ENCODE data around the gene RAC3. TPM values are rescaled to one million over a fixed set of nuclear protein-coding genes. Genes with fewer than 3 reads are reported as not detected.

The RAC3 gene
- polyA plus RNA-seq, 12 donors: 4.0 to 28.9 (median 6.4) TPM; not detected in 1

DNA sequence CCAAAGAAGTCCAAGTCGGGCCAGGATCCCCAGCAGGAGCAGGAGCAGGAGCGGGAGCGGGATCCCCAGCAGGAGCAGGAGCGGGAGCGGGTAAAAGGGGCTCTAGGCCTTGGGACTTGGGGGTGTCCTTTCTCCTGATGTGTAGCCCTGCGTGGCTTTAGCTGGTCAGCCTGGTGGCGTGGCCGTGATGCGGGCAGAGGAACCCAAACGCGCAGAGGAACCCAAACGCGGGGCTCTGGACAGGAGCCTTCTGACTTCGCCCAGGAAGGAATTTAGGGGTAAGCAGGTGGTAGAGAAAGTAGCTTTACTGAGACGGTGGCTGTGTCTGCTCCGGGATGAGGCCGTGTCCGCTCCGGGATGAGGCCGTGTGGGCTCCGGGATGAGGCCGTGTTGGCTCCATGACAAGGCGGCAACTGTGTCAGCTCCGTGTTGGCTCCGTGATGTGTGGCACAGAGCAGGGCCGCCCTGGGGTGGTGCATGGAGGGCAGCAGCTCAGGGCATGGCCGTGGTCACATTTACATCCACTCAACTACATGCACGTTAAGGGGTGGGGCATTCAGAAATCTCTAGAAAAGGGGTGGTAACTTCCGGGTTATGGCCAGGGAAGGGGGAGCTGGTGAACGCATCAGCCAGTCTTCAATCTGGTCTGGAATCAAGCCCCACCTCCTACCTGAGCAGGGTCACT, 34.6 kb upstream of the RAC3 start:
- DNase-seq: no peak

DNA sequence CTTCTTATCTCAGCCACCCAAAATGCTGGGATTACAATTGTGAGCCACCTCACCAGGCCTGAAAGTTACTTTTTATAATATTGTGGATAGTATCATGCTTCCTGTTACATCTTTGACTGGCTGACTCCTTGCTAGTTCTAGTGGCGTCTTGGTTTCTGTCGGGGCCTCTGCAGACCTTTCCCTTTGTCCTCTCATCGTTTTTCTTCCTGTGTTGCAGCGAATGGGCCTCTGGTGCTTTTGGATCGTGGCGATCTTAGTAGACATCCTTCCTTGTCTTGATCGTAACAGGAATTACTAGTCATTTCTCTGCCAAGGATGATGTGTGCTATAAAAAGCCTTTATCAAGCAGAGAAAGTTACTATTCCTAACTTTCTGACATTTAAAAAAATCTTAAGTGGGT, 33.3 kb upstream of the RAC3 start:
- DNase-seq: no peak

DNA sequence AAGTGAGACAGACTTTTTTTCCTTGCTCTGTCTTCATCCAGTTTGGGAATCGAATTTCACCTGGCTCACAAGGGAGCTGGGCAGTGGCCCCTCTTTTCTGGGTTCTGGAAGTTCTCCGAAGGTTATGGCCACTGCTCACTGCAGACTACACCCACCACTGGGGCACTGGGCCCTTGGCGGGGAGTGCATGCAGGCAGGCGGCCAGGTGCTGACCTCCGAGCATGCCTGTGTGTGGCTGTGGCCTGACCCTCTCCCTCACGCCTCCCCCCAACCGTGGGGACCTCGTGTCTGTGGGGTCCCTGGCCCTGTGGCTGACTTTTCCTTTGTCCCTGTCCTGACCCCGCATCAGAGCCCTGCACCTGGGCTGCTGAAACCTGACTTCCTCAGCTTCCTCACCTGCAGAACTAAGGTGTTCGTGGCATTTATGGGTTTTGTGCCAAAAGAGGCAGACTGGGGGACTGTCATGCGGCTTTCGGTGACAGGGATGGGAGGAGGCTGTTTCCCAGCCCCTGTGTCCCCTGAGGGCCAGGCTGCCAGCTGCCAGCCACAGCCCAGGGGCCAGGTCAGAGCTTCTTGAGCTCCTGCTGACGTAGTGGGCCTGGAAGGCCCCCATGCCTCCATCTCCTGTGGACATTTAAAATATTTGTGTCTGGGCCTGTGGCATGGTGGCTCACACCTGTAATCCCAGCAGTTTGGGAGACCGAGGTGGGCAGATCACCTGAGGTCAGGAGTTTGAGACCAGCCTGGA, 32.6 kb upstream of the RAC3 start:
- no peak for DNase-seq

DNA sequence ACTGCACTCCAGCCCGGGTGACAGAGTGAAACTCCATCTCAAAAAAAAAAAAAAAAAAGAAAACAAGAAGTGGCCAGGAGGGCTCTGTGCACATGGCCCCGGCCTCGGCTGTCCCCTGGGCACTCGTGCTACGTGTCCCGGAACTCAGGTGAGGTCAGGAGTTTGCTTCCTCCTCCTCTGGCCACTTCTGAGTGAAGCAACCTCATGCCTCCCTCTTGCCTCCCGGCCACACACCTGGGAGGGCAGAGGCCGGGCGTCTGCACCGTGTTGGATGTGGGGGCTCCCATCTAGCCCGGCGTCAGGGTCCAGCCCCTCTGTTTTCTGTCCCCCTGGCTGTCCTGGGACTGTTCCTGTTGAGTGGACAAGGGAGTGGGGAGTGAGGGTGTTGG, 31.9 kb upstream of the RAC3 start:
- no peak for DNase-seq

DNA sequence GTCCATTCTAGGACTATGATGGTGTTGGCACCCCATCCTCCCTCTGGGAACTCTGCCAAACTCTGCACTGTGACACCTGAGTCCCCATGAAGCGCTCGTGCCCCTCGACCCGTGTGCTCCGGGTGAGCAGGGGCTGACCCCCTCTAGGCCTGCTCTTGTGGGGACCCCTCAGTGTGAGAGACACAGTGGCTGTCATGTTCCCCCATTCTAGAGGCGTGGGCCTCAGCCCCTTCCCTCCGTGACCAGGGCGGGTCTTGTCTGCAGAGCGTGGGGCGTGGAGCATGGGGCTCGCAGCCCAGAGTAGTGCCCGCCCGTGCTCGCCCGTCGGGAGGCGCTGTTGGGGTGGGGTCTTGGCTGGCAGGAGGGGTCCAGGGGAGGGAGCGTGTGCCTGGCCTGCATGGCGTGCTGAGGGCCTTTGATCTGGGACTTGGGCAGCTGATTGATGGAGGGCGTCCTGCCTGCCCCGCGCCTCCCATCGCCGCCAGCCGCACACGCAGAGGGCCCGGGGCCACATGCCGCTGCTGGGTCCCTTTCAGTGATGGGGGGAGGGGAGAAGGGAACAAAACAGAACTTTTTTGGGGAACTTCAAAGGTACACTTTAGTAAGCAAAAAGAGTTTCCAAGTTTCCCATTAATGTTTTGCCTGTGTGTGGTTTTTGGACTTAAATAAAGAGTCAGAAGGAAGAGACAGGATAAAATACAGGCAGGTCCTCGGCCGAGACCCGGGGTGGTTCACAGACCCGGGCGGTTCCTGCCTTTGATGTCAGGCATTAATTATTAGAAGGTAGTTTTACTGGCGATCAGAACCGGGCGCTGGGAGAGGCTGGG, 31.3 kb upstream of the RAC3 start:
- DNase-seq: no peak

DNA sequence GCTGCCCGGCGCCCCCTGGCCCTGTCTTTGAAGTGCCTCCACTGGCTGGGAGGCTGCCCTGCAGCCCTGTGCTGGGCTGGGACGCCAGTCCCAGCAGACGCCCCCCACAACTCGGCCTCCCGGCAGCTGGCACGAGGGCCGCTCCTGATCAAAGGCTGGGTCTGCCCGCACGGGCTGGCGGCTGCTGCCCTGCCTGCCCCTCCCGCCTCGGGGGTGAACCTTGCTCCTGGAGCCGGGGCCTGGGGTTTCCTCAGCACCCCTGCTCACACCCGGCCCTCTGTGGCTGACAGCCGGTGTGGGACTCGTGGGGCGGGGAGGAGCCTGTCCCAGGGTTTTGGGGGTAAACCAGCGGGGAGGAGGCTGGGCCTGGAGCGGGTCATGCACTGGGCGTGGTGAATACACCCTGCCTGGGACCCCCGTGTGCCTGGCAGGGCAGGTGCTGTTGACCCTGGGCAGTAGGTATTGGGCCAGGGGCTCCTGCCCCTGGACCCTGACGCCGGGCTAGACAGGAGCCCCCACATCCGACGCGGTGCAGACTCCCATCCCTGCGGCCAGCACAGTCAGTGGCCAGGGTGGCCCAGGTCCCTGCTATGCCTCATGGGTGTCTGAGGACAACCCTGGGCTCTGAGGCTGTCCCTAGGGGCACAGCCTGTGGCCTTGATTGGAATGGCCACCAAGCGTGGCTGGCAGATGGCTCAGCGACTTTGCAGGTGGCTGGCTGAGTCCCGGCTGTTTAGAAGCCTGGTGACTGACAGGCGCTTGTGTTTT, 30.5 kb upstream of the RAC3 start:
- no peak for DNase-seq

DNA sequence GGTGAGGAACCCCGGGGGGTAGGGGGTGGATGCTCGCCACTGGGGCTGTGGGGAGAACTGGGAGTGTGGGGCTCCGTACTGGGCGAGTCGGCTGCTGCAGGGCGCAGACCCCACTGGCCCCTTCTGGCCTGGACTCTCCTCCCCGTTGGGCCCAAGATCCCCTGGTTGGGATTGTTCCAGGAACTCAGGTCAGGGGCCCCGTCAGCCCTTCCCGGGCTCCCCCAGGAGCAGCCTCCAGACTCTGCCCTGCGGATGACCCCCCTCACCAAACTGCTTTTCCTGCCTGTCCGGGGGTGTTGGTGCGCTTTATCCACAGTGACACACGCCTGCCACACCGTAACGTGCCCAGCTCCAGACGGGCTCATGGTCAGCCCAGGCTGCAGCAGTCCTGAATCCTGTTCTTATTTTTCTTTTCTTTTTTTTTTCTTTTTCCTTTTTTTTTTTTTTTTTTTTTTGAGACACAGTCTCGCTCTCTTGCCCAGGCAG, 29.9 kb upstream of the RAC3 start:
- no peak for DNase-seq

DNA sequence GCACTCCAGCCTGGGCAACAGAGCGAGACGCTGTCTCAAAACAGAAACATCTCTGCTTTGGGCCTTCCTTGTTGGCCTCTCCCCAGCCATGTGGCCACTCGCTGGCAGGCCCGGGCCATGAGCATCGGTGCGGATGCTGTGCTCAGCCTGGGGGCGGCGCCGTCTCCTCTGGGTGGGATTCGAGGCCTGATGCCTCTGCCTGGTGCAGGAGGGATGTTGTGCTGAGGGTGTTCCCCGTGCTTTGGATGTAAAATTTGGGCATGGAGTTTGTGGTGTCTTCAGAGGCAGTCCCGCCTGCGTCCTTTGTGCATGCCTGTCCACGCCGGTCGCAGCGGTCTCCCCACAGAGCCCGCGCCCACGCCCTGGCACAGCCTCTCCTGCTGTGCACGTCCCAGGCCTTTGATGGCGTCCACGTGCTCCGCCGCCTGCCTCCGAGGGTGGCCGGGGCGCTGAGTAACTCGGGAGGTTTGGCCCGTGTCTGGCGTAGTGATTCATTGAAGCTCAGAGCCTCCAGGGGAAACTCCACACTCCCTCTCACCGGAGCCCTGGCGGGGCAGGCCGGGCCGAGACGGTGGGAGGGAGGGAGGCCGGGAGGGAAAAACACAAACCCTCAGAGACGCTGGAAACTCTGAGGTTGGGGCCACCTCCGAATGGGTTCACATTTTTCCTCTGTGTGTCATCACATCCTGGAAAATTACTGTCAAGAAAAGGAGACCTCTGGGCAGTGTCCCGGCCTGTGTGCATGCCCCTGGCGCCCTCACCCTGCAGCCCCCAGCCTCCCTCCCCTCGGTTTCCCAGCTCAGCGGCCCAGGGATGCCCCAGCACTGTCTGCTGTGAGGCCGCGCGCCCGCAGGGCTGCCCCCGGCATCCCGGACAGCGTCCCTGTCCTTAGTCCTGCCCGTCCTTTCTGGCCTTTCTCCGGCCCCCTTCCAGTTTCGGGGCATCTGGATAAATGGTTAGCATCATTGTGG, 27.8 kb upstream of the RAC3 start:
- no peak for DNase-seq

DNA sequence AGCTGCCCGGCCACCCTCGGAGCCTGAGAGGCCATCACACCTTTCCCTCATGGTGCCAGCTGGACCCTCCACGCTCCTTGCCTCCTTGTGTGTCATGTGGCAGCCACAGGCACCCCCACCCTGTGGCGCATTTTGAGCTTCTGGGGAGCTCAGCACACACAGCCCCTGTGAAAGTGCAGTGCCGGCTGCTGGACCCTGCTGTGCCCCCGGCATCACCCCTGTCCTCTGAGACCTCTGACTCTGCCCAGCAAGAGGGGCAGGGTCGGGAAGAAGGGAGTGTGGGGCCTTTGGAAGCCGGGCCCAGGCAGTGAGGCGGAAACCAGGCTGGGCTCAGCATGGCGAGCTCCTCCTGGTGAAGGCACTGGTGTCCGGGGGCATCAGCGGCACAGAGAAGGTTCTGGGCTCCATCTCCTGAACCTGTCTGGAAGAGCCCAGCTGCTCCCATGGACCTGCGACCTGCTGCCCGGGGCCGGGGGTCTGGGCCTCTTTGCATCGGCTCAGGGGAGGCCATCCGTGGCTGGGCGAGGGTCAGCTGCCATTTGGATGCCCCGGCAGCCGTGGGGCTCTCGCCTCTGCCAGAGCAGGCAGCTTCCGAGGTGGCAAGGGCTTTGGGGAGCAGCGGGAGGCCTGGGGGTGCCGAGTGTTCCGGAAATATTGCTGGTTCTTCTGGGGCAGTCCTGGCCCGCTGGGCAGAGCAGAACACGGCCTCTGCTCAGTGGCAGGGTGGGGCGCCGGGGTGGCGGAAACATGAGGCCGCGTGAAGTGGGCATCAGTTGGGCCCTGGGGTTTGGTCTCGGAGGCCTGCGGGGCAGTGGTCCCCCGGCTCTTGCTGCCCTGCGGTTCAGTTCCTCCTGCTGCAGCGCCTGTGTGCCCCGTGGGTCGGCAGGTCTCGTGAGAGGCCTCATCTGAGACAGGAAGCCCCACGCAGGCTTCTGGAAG, 26.7 kb upstream of the RAC3 start:
- no peak for DNase-seq

DNA sequence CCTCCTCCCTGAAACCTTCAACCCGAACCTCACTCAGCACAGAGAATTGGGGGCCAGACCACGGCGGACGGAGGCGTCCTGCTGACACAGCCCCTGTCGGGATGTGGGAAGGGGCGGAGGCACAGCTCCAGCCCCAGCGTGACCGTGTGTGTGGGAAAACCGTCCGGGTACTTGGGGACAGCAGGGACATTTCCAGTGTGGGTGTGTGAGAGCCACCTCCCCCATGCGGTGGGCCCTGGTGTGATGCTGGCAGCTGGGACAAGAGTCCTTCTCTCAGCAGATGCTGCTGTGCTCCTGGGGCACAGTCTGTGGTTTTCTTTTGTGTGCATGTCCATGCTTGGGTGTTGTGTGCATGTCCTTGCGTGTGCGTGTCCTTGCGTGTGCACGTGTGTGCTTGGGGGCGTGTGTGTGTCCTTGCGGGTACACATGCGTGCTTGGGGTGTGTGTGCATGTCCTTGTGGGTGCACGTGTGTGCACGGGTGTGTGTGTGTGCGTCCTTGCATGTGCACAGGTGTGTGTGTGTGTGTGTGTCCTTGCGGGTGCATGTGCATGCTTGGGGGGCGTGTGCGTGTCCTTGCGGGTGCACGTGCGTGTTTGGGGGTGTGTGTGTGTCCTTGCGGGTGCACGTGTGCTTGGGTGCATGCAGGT, 25.7 kb upstream of the RAC3 start:
- no peak for DNase-seq

DNA sequence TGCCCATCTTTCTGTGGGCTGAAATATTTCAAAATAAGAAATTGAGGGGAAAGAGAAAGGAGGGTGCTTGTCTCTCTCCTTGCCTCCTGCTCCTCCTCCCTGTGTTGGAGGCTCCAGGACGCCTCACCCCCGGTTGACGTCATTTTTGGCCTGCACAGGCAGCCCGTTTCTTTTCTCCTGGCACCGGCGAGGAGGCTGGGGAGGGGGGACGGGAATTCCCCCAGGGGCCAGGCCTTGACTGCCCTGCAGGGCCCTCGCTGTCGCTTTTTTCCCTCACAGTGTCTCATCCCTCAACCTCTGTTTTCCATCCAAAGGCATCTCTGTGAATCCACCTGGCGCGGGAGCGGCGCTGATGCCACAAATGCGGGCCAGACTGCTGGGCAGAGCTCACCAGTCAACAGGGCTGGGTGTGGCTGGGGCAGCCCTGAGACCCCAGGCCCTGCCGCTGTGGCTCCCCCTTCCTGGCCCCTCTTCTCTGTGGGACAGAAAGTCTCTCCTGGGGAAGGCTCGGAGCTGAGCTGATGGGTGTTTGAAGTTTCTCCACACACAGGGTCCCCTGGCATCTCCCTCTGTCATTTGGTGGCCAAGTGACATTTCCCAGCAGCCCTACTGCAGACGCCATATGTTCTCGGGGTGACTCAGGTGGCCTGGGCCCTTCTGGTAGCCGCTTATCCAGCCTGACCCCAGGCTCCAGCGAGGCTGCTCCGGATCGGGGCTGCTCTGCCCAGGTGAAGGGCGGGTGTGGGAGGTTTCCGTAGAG, 24.8 kb upstream of the RAC3 start:
- DNase-seq: no peak

DNA sequence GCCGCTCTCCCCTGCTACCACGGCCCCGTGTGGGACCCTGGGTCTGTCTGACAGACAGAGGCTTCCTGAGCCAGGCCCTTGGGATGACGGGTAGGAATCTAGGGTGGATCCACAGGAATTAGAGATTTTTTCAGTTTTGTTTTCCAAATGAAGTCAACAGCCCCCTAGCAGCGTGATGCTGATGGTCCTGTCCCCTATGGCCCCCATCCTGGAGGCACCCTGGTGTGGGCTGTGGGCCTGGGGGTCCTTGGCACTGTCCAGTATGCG, 24.3 kb upstream of the RAC3 start:
- DNase-seq: no peak

DNA sequence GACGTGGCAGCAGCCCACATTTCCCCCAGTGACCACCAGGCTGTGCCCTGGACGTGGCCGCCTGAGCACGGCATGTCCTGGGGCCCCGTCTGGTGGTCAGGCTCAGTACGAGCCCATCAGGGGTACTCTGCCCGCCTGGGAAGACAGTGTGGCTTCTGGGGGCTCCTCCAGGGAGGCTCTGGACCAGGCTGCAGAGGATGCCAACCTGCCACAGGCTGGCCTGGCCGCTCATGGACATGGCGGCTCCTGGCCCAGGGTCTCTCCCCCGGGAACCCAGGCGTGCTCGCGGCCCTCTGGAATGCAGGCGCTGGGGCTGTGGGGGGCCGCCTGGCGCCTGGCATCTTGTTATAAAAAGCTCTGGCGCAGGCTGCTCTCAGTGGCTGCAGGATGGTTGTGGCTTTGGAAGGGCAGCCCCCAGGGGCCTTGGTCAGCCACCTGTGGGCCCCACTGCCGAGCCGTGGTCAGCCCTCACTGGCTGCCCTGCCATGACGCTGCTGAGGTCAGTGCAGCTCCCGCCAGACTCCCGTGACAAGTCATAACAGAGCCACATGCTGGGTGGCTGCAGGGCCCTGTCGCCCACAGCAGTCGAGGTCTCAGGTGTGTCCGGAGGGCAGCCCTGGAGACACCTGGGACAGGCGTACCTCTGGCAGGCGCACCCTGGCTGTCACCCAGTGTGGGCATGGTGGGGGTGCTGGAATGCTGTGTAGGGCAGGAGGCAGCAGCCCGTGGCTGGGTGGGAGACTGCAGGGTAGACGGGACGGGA, 23.8 kb upstream of the RAC3 start:
- no peak for DNase-seq

DNA sequence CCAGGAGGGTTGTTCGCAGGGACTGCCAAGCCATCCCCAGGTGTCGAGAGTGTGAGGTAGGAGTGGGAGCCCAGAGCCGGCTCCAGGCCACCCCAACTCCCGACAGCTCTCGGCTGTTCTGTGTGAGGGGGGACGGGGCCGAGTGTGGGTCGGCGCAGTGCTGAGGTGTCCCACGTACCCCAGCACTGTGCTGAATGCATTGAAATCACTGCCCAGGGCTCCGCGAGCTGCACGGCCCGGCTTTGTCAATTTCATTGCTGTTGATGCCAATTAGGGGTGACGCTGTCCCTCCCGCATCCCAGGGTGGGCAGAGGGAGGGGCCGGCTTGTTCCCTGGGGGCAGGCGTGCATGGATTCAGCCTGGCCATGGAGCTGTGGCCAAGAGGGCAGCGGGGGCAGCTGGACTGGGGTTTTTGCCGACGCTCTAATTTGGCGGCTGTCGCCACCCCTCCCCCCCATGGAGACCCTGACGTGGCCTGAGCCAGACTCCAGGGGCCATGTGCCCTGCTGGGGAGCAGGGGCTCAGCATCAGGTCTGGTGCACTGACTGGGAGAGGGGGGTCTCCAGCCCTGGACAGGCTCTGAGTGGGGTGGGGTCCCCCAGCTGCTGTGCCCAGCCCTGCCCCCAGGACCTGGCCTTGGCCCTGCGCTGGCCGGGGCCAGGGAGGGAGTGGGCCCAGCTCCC, 23.1 kb upstream of the RAC3 start:
- no peak for DNase-seq

DNA sequence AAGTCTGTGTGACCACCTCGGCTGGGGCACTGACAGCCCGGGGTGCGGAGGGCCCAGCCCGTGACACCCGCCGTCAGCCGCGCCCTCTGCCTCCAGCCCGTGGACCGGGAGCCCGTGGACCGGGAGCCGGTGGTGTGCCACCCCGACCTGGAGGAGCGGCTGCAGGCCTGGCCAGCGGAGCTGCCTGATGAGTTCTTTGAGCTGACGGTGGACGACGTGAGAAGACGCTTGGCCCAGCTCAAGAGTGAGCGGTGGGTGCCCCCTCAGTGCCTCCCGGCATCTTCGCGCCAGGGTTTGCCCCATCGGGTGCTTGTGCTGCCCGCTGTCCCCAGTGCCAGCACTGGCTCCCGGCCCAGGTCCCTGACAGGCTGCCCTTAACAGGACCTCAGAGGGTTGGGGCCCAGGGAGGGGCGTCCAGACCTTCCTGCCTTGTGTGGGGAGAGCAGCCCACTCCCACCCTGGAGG, 22.5 kb upstream of the RAC3 start:
- no peak for DNase-seq

DNA sequence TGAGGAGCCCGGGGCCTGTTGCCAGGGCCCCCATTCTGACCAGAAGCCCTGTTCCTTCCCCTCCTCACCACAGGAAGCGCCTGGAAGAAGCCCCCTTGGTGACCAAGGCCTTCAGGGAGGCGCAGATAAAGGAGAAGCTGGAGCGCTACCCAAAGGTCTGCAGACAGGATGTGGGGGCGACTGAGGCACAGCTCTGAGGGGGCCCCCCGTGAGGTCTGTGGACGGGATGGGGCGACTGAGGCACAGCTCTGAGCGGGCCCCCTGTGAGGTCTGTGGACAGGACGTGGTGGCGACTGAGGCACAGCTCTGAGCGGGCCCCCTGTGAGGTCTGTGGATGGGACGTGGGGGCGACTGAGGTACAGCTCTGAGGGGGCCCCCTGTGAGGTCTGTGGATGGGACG, 22.1 kb upstream of the RAC3 start:
- no peak for DNase-seq
